Colon (tissue), 2 donors: ENCODE data around the gene ACAP1.
A peak's percentile ranks its signal among the peaks of the same experiment; 100 is the strongest.
"Not testable (repeated sequence)": the region's sequence is repeated elsewhere in the genome, so short reads cannot be mapped to it uniquely, and the experiment has no call there.

Experiments
- FAIRE-seq: peaks from 2 replicates; lab custom pipeline; 2012; peaks lifted over from hg19 to GRCh38; lab: Jason Lieb, UNC
- donor health status: control.
- donor health status: control.

ACAP1 gene

DNA sequence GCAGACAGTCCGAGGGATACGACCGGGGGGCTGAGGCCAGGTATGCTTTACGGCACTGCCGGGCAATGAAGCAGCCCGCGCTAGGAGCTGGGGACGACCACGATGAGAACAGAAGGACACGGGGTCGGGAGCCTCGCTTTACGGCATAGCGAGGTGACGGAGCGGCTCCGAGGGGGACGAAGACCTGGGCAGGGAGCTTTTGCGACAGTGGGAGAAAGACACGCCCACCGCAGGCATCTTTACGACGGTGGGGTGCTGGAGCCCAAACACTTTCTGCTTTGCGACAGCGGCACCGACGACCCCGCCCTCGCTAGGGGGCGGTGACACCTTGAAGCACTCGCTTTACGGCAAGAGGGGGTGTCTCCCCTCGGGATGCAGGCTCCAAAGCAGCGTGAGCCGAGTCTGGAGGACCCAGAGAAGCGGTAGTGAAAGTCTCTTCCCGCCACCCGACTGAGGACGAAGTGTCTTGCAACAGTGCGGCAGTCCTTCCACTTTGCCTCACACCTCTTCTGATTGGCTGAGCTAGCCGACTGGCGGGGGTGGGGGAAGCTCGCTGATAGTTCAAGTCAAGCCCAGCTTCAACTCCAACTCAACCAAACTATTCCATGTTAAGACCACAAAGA lies 6.8 kb upstream of the ACAP1 start:
- FAIRE-seq: peak; percentile 53

DNA sequence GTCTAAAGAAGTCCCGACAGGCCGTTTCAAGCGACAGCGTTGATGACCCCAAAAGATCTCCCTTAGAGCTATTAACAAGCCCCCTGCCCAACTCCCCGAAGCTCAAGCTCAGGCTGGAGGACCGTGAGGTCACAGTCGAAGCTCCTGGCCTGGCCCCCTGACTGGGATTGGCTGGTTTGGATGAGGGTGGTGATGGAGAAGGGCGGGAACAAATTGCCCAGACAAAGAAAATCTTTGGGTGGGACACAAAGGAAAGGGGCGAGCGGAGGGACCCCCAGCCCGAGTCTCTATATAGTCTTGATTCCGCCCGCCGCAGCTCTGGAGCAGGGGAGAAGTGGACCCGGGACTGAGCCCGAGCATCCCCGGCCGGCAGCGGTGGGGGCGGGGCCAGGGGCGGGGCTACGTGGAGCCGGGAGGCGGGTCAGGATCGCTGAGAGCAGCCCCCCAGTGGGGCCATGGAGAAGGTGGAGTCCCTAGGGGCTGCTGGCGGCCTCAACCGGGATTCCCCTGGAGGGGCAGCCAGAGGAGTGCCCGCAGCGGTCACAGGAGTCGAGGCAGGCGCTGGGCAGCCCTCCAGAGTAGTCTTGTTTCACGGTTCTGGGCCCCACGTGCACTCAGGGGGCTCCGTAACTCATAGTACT lies 6.2 kb upstream of the ACAP1 start:
- FAIRE-seq: no peak

DNA sequence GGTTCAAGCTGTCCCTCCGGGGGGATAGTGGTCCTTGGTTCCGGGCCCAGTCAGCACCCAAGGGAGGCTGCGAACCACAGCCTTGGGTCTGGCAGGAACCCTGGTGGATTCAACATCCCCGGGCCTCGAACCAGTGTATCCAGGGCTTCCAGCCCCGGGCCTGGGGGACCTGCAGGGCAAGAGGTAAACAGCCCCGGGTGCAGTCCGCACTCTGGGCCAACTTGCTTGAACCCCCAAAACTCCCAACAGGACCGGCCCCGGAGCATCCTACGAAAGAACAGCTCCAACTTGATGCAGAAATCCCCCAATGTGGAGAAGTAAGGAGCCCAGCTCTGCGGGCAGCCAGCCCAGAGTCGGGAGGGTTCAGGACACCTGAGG lies 5.7 kb upstream of the ACAP1 start:
- no peak for FAIRE-seq

DNA sequence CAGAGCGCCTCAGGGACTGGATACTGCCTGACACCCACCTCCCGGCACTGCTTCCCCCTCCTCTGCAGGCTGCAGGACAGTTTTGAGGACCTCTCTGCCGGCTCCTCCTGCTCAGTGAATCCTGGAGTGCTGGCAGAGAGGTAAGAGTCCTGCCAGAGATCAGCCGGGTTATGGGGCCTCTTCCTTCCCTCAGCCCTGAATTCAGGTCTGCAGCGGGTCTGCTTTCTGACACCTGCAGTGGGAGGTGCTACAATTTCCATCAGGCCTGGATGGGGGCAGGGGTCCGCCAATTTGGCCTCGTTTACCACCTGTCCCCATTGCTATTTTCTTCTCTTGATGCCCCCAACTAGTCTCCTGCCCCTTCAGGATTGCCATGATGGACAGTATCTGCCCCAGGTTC lies 4.2 kb upstream of the ACAP1 start:
- no peak for FAIRE-seq

DNA sequence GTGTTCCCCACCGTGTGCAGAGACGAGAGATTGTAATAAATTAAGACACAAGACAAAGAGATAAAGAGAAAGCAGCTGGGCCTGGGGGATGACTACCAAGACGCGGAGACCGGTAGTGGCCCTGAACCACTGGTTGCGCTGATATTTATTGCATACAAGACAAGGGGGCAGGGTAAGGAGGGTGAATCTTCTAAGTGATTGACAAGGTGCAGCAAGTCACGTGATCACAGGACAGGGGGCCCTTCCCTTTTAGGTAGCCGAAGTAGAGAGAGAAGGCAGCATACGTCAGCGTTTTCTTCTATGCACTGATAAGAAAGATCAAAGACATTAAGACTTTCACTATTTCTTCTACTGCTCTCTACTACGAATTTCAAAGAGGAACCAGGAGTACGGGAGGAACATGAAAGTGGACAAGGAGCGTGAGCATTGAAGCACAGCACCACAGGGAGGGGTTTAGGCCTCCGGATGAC lies 3.7 kb upstream of the ACAP1 start:
- FAIRE-seq: not testable (repeated sequence)

DNA sequence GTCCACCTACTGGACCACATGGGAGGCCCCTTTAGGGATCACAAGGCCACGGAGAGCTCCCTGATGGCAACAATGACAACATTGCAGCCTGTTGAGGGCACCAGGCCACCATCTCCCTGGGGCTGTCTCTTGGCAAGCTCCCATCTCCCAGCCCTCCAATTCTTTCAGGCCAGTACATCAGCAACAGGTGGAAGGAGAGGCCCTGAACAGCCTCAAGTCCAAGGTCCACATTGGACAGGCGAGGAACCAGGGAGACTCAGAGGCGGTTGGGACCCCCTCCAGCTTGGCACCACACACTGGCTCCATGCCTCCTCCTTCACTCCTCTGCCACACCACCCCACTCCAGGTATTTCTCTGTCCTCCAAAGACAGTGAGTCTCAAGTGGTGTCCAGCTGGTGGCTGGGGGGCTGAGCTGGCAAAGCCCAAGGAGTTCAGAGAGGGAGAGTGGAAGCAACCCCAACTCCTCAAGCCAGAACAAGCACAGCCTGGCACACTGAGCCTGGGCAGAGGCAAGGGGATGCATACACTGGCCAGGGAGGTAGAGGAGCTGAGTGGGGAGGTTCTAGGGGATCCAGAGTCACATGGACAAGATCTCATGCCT lies 1.3 kb upstream of the ACAP1 start:
- FAIRE-seq: no peak

DNA sequence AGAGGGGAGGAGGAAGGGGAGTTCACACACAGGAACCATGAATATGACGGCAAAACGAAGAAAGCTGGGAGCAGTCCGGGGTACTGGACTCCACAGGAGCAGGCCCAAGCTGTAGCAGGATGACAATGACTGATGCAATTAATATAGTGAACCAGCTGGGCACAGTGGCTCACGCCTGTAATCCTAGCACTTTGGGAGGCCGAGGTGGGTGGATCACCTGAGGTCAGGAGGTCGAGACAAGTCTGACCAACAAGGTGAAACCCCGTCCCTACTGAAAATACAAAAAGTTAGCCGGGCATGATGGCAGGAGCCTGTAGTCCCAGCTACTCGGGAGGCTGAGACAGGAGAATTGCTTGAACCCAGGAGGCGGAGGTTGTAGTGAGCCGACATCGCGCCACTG lies 564 bp upstream of the ACAP1 start:
- FAIRE-seq: not testable (repeated sequence)

DNA sequence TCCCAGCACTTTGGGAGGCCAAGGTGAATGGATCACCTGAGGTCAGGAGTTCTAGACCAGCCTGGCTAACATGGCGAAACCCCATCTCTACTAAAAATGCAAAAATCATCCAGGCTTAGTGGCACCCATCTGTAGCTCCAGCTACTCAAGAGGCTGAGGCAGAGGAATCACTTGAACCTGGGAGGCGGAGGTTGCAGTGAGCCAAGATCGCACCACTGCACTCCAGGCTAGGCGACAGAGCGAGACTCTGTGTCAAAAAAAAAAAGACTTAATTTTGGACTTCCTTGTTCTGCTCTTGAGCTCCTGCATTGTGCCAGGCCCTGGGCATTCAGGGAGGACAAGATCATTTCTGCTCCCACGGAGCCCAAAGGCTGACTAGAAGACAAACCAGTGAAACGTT lies 1.3 kb downstream of the ACAP1 start:
- FAIRE-seq: not testable (repeated sequence)

DNA sequence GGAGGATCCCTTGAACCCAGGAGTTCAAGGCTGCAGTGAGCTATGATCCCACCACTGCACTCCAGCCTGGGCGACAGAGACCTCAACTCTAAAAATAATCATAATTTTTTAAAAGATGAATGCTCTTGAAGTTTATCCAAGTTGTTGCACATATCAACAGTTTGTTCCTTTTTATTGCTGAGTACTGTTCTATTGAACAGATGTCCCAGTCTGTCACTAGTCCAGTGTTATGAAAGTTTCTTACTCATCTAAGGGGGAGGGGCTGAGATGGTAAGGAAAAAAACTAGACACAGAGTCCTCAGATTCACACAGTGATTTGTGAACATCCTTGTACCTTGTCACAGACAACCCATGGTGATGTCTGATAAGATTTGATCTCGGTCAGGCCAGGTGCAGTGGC lies 3.9 kb downstream of the ACAP1 start:
- FAIRE-seq: no peak

DNA sequence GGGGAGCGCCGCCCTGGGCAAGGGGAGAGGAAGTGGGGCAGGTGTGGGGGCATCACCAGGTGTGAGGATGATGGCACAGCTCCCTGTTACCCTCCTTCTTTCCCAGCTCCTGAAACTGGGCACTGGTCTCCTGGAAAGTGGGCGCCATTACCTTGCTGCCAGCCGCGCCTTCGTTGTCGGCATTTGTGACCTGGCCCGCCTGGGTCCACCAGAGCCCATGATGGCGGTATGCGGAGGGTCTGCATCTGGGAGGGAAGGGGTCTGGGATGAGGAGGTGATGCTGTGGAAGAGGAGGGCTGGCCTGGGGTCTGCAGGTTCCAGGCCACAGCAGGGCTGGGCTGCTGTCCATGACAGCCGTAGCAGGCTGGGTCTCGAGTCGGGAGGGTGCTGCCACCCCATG lies 5.5 kb downstream of the ACAP1 start:
- FAIRE-seq: no peak

DNA sequence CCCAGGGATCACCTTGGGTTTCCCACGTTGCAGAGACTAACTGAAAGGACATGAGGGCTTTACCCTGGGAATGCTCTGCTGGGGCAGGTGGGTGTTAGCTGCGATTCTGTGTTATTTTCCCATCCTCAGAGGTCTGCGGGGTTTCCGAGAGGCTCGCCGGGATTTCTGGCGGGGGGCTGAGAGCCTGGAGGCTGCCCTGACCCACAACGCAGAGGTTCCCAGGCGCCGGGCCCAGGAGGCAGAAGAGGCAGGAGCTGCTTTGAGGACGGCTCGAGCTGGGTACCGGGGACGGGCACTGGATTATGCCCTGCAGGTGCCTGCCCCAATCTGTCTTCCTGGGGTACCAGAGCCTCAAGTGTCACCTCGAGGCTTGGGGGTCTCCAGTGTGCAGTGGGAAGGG lies 6.9 kb downstream of the ACAP1 start:
- FAIRE-seq: no peak

DNA sequence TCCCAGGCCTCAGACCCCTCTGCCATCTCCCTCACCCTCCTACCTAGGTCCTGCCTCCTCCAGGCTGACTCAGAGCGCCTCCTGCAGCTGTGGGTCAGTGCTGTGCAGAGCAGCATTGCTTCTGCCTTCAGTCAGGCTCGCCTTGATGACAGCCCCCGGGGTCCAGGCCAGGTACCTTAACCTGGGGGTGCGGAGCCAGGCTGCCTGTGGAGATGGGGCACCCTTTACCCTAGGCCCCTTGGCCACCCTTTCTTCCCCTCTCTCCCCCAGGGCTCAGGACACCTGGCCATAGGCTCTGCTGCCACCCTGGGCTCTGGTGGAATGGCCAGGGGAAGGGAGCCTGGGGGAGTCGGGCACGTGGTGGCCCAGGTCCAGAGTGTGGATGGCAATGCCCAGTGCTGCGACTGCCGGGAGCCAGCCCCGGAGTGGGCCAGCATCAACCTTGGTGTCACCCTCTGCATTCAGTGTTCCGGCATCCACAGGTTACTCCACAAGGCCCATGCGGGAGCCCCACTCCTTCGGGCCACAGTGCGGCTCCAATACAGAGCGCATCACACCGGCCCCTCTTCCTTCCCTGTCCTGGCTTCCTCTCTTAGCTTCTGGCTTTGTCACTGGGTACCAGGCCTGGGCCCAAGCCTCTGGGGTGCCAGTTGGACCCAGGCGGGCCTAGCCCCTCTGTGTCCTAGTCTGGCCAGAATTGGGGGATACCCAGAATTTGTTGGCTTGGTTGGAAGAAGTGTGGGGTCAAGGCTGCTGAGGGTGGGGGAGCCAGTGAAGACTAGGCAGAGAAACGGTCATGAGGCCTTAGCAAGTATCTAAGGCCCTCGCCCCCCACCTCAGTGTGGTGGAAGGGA lies 10.7 kb downstream of the ACAP1 start:
- FAIRE-seq: no peak

DNA sequence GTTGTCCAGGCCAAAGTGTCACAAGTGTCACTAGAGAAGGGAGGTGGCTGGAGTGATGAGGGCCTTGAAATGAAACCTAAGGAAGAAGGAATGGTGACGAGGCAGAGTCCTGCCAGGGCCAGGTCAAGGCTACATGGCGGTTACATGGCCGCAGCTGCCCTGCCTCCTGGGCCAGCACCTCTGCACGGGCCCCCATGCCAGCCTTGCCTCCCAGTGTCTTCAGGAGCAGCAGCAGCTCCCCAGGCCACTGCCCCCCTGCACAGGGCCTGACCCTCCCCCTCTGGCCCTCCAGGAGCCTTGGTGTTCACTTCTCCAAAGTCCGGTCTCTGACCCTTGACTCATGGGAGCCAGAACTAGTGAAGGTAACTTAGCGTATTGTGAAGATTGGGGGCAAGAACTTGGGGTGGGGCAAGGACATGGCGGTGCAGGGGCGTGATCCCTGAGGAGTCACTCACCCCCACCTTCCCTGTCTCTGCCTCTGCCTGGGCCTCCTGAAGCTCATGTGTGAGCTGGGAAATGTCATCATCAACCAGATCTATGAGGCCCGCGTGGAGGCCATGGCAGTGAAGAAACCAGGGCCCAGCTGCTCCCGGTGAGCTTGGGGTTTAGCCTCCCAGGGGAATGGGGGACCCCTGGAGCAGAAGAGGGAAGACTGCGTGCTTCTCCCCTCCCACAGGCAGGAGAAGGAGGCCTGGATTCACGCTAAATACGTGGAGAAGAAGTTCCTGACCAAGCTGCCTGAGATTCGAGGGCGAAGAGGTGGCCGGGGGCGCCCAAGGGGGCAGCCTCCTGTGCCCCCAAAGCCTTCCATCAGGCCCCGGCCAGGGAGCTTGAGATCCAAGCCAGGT lies 11.5 kb downstream of the ACAP1 start:
- no peak for FAIRE-seq

DNA sequence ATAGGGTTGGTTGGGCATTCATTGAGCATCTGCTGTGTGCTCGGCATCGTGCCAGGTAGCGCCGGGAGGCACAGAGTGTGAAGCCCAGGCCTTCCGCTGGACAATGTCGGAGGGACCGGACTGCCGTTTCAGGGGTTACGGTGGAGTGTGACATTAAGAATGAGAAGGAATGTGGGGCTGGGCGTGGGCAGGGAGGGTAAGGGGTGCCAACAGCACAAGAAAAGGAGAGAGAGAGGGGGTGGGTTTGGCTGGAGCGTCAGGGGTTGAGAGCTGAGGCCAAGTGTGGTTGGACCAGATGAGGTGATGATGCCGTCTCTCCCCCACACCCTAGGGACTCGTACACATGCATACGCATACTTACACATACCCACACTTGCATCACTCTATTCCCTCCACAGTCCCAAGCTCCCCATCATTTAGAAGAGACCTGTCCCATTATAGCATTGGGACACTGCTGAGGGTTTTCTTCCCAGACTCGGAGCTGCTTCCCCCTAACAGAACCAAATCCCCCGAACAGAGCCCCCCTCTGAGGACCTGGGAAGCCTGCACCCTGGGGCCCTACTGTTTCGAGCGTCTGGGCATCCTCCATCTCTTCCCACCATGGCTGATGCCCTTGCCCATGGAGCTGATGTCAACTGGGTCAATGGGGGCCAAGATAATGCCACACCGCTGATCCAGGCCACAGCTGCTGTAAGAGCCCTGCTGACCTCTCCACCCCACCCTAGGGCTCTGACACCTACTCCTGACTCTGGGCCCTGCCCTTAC lies 12.3 kb downstream of the ACAP1 start:
- FAIRE-seq: no peak

DNA sequence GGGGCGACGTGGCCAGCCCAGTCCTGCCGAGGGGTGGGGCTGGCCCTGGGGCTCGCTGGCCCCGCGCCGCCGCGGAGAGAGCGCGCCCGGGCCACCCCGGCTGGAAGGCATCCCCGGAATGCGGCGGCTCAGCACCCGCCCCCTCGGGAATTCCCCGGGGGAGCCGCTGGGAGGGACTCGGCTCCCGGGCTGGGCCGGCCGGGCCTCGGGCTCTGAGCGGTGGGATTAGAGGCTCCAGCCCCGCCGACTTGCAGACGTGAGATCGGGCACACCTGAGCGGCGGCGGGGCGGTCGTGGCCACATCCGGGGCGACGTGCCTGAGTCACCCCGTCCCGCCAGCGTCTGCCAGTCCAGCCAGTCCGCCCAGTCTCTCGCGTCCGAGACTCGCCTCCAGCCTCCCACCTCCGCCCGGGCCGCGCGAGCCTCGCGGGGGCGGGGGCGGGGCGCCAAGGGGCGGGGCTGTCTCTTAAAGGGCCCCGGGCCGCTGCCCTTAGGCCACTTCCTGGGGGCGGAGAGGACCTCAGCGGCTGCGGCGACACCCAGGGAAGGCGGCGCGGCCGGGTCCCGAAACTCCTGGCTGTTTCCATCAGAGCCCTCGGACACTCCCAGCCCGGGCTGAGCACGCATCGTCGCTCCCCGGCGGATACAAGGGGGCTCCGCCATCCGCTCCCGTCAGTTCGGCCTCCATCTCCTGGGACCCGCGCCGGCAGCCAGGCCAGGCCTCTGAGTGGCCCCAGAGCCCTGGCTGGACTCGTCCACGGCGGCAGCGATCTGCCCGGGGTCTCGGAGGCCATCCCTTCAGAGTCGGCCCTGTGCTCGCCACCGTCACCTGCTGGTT lies 15.6 kb downstream of the ACAP1 start, which contains the start of gene KCTD11:
Gene KCTD11 (plus strand): TSS at position 498 of the 838 bp plus-strand sequence.
- no peak for FAIRE-seq

DNA sequence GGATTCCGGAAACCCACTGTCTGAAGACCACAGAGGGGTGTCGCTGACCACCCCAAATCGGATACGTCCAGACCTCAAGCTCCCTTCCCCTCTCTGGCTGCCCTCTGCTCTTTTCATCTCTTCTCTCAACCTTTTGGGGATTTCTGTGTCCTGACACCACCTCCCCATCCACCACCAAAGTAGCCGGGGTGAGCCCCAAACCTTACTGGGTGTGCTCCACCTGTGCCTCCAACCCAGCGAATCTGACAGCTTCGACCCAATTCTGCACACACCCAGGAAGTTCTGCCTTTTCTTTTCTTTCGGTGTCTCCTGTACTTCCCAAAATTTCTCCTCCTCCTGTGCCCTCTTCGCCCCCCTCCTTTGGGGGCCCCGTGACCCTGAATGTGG lies 16.2 kb downstream of the ACAP1 start:
- FAIRE-seq: no peak

DNA sequence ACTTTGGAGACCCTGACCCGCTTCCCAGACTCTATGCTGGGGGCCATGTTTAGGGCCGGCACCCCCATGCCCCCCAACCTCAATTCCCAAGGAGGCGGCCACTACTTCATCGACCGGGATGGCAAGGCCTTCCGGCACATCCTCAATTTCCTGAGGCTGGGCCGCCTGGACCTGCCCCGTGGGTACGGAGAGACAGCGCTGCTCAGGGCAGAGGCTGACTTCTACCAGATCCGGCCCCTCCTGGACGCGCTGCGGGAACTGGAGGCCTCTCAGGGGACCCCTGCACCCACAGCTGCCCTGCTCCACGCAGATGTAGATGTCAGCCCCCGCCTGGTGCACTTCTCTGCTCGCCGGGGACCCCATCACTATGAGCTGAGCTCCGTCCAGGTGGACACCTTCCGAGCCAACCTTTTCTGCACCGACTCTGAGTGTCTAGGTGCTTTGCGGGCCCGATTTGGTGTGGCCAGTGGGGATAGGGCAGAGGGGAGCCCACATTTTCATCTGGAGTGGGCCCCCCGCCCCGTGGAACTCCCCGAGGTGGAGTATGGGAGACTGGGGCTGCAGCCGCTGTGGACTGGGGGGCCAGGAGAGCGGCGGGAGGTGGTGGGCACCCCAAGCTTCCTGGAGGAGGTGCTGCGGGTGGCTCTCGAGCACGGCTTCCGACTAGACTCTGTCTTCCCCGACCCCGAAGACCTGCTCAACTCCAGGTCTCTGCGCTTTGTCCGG lies 16.7 kb downstream of the ACAP1 start:
- FAIRE-seq: no peak

DNA sequence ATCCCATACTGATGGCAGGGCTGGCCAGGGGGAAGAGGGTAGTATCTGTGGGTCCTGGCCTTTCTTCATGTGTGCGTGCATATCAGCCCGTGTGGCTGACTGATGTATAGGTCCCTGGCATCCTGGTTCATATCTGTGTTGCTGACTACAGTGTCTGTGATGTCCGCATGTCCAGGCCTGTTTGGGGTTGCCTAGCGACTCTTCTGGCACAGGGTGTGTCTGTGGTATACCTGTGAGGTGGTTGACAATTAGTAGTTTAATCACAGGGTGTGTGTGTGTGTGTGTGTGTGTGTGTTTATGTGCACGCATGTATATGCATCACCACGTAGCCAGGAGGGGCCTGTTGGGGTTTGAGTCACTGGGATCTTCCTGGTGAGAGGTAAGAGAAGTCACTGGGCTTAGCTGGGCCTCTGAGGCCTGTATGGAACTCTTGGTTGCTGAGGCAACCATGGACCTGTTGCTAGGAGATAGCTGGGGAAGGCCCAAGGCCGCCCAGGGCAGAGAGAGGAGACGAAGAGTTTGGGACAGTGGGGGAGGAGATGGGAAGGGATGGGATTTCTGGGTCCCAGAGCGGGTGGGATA lies 18.0 kb downstream of the ACAP1 start:
- no peak for FAIRE-seq

DNA sequence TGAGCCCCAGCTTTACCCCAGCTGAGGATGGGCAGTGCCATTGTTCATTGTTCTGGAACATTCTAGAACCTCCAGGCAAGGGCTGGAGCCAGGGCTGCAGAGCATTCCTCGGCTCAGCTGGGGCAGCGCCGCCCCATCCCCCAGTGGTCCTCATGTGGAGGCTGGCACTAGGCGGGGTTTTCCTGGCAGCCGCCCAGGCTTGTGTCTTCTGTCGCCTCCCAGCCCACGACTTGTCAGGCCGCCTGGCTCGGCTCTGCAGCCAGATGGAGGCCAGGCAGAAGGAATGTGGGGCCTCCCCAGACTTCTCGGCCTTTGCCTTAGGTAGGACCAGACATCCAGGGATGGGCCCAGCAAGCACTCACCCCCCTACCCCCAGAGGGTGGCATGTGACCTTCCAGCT lies 18.7 kb downstream of the ACAP1 start, which contains the start of gene TMEM95:
Gene TMEM95 (plus strand): TSS at position 104 of the 400 bp plus-strand sequence. CDS start 49 bp downstream, at position 153.
- FAIRE-seq: no peak
